ENCODE results near the gene TTC38. TPM values are rescaled to one million over a fixed set of nuclear protein-coding genes. Genes with fewer than 3 reads are reported as not detected.

The TTC38 gene
- 1 to 10 TPM; 8.0 to 9.9 TPM for total RNA-seq

GRCh38 chr22:46267431-46268279 lies at the start of gene TTC38:
TTC38 (plus strand) TSS chr22:46268008; CDS start chr22:46268040, 32 bp downstream.

GRCh38 chr22:46250035-46250782 lies 17.6 kb upstream of the TTC38 start, which contains the start of gene CDPF1:
CDPF1 (minus strand) TSS chr22:46250293; CDS start chr22:46248284, 2,009 bp downstream.

GRCh38 chr22:46263216-46263590 lies 4.6 kb upstream of the TTC38 start, which contains the start of gene PKDREJ:
PKDREJ (minus strand) TSS chr22:46263343; CDS start chr22:46263322, 21 bp downstream.

GRCh38 chr22:46296257-46297150 lies 28.7 kb downstream of the TTC38 start, which contains the start of gene GTSE1:
GTSE1 (plus strand) TSS chr22:46296870; CDS start chr22:46297401, 531 bp downstream.

GRCh38 chr22:46335201-46336118 lies 67.7 kb downstream of the TTC38 start, which contains the start of gene TRMU:
TRMU (plus strand) TSS chr22:46335714; CDS start chr22:46335765, 51 bp downstream.

Other genes with a start within 250 kb of the TTC38 start
- 10 to 100 TPM; 14.1 to 14.2 TPM for gene PPARA, start 117.5 kb upstream of the TTC38 start, total RNA-seq
- gene CDPF1, start 17.7 kb upstream of the TTC38 start, total RNA-seq, result 10 to 100 TPM in 1 of 2 experiments, 1 to 10 TPM in 1; 8.8 to 10.8 TPM
- gene PKDREJ, start 4.7 kb upstream of the TTC38 start, total RNA-seq, result not detected
- gene GTSE1, start 28.9 kb downstream of the TTC38 start, total RNA-seq, result 10 to 100 TPM; 63.6 to 64.7 TPM
- gene TRMU, start 67.7 kb downstream of the TTC38 start, total RNA-seq, result 10 to 100 TPM; 62.8 to 68.6 TPM